ENCODE results near the gene SLC38A6. TPM values are rescaled to one million over a fixed set of nuclear protein-coding genes. Genes with fewer than 3 reads are reported as not detected.

Gene SLC38A6
- total RNA-seq, 3 donors from 2014 or later (not counting 1 experiment from before 2014, with no cell fraction given): 7.1 to 11.0 (median 8.8) TPM

DNA sequence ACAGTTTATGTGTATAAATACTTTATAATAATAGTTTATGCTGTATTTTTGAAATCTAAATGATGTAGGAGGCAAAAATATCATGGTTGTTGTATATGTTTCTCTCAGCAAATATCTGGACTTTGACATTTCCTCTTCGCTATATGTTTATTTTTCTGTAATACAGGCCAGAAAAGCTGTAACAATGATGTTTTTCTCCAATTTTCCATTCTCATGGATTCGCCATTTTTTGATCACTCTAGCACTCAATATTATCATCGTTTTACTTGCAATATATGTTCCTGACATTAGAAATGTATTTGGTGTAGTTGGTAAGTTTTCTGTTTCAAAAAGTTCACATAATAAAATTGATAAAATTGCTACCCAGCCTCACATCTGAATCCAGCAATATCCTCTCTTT lies 70.6 kb downstream of the SLC38A6 start:
- Histone ChIP-seq H3K9me3 (ENCODE audit: control insufficient read depth, insufficient read depth, low read length) (no peaks in the 10 kb centered on the region), H3K4me1 (ENCODE audit: control insufficient read depth, insufficient read depth, low read length) (no peaks in the 10 kb centered on the region), H3K36me3 (ENCODE audit: control insufficient read depth, insufficient read depth, low read length) (no peaks in the 10 kb centered on the region), H3K27ac (ENCODE audit: low read length) (no peak overlapping the region), H3K4me3 (ENCODE audit: low read length) (no peak overlapping the region), H3K27me3 (ENCODE audit: control insufficient read depth, insufficient read depth, low read length) (no peaks in the 10 kb centered on the region)
- intact Hi-C loops (cut with micrococcal nuclease): no loop called here
- no peaks in the 10 kb centered on the region for H3K27me3 Mint-ChIP-seq (ENCODE audit: low read depth in 2 of 2)
- H3K36me3 Mint-ChIP-seq: no peaks in the 10 kb centered on the region
- TF ChIP-seq, protein P1, sequence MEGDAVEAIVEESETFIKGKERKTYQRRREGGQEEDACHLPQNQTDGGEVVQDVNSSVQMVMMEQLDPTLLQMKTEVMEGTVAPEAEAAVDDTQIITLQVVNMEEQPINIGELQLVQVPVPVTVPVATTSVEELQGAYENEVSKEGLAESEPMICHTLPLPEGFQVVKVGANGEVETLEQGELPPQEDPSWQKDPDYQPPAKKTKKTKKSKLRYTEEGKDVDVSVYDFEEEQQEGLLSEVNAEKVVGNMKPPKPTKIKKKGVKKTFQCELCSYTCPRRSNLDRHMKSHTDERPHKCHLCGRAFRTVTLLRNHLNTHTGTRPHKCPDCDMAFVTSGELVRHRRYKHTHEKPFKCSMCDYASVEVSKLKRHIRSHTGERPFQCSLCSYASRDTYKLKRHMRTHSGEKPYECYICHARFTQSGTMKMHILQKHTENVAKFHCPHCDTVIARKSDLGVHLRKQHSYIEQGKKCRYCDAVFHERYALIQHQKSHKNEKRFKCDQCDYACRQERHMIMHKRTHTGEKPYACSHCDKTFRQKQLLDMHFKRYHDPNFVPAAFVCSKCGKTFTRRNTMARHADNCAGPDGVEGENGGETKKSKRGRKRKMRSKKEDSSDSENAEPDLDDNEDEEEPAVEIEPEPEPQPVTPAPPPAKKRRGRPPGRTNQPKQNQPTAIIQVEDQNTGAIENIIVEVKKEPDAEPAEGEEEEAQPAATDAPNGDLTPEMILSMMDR (IDR thresholded peaks at IDR 0.05): no peak
- ATAC-seq (no peak), DNase-seq (no peak)
- peaks cover 0 to 2% of the 10 kb centered on the region in 2 donors for H3K9me3 Mint-ChIP-seq
- no peak overlapping the region for H3K27ac Mint-ChIP-seq
- 100% methylated on average over 2 of the region's 3 CpGs for WGBS (ENCODE audit: insufficient coverage)
- no peak overlapping the region for H3K4me3 Mint-ChIP-seq
- H3K4me1 Mint-ChIP-seq: no peaks in the 10 kb centered on the region

DNA sequence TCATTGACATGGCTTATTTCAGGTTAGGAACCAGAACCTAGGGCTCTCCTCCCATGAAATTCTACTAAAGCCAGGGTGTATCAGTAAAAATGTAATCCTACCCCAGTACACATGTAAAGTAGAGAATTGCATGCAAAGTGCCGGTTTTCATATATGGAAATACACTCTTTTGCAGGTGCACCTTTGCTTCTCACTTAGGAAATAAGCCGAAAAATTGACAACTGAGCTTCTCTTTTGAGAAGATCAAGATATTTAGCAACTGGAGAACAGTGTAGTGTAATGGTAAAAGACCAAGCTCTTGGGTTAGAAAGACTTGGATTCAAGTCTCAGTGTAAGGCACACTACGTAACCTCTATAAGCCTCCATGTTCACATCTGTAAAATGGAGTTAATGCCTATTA lies 82.4 kb downstream of the SLC38A6 start:
- Histone ChIP-seq H3K27me3 (ENCODE audit: control insufficient read depth, insufficient read depth, low read length) (no peaks in the 10 kb centered on the region), H3K9me3 (ENCODE audit: control insufficient read depth, insufficient read depth, low read length) (no peaks in the 10 kb centered on the region), H3K27ac (ENCODE audit: low read length) (no peak overlapping the region), H3K36me3 (ENCODE audit: control insufficient read depth, insufficient read depth, low read length) (no peaks in the 10 kb centered on the region), H3K4me1 (ENCODE audit: control insufficient read depth, insufficient read depth, low read length) (no peaks in the 10 kb centered on the region), H3K4me3 (ENCODE audit: low read length) (no peak overlapping the region)
- Mint-ChIP-seq H3K27me3 (ENCODE audit: low read depth in 2 of 2) (no peaks in the 10 kb centered on the region), H3K36me3 (no peaks in the 10 kb centered on the region), H3K4me1 (no peaks in the 10 kb centered on the region), H3K4me3 (no peak overlapping the region), H3K27ac (no peak overlapping the region), H3K9me3 (peaks cover 0 to 3% of the 10 kb centered on the region in 2 donors)
- DNase-seq (no peak), ATAC-seq (no peak)
- intact Hi-C loops (cut with micrococcal nuclease): no loop called here
- 98% methylated on average over 2 of the region's 3 CpGs for WGBS (ENCODE audit: insufficient coverage)
- TF ChIP-seq, protein P1 (IDR thresholded peaks at IDR 0.05): no peak

DNA sequence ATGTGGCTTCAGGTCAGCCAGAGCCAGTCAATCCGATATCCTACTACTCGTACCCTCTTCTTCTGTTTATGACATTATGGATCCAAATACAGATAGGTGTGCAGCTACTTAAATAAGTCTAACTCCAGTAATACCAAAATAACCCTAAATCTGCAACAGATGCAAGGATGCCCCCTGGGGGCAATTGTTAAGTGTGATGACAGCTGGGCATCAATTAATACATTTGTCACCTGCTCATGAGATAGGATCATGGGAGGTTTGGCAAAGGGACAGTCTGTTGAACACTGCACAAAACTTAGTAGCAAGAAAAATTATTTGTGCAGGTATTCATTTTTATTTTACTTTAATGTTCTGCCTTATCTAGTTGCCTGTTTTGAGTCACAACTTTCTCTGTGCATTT lies 83.2 kb downstream of the SLC38A6 start:
- H3K36me3 Mint-ChIP-seq: no peaks in the 10 kb centered on the region
- Histone ChIP-seq H3K27ac (ENCODE audit: low read length) (no peak overlapping the region), H3K36me3 (ENCODE audit: control insufficient read depth, insufficient read depth, low read length) (no peaks in the 10 kb centered on the region), H3K27me3 (ENCODE audit: control insufficient read depth, insufficient read depth, low read length) (no peaks in the 10 kb centered on the region), H3K4me1 (ENCODE audit: control insufficient read depth, insufficient read depth, low read length) (no peaks in the 10 kb centered on the region), H3K4me3 (ENCODE audit: low read length) (no peak overlapping the region), H3K9me3 (ENCODE audit: control insufficient read depth, insufficient read depth, low read length) (no peaks in the 10 kb centered on the region)
- no peaks in the 10 kb centered on the region for H3K27me3 Mint-ChIP-seq (ENCODE audit: low read depth in 2 of 2)
- intact Hi-C loops (cut with micrococcal nuclease): no loop called here
- no peaks in the 10 kb centered on the region for H3K4me1 Mint-ChIP-seq
- no peak for ATAC-seq
- 92% methylated on average over 2 of the region's 2 CpGs for WGBS (ENCODE audit: insufficient coverage)
- DNase-seq: no peak
- no peak overlapping the region for H3K27ac Mint-ChIP-seq
- peaks cover 0 to 3% of the 10 kb centered on the region in 2 donors for H3K9me3 Mint-ChIP-seq
- TF ChIP-seq, protein P1 (IDR thresholded peaks at IDR 0.05): no peak
- no peak overlapping the region for H3K4me3 Mint-ChIP-seq

DNA sequence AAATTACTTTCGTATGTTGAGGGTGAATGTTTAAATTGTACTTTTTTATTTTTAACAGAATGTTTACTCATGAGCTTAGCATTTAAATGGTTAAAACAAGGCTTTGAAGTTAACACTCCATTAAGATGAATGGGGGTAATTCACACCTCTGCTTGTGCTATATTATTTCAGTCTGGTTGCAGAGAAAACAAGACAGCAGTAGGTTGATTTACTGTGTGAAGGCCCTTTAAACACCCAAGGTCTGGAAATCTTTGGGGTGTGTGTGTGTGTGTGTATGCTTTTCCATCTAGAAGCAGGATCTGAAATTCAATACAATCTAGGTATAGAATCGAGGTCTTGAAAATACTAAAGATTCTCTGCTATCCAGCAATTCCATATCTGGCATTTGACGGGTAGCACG lies 83.8 kb downstream of the SLC38A6 start:
- 88% methylated on average over 3 of the region's 4 CpGs for WGBS (ENCODE audit: insufficient coverage)
- Histone ChIP-seq H3K9me3 (ENCODE audit: control insufficient read depth, insufficient read depth, low read length) (no peaks in the 10 kb centered on the region), H3K36me3 (ENCODE audit: control insufficient read depth, insufficient read depth, low read length) (no peaks in the 10 kb centered on the region), H3K27ac (ENCODE audit: low read length) (no peak overlapping the region), H3K4me1 (ENCODE audit: control insufficient read depth, insufficient read depth, low read length) (no peaks in the 10 kb centered on the region), H3K27me3 (ENCODE audit: control insufficient read depth, insufficient read depth, low read length) (no peaks in the 10 kb centered on the region), H3K4me3 (ENCODE audit: low read length) (no peak overlapping the region)
- H3K27ac Mint-ChIP-seq: no peak overlapping the region
- H3K4me3 Mint-ChIP-seq: no peak overlapping the region
- no peak for ATAC-seq
- TF ChIP-seq, protein P1 (IDR thresholded peaks at IDR 0.05): no peak
- DNase-seq: no peak
- no peaks in the 10 kb centered on the region for H3K36me3 Mint-ChIP-seq
- intact Hi-C loops (cut with micrococcal nuclease): no loop called here
- H3K9me3 Mint-ChIP-seq: peaks cover 0 to 3% of the 10 kb centered on the region in 2 donors
- H3K27me3 Mint-ChIP-seq (ENCODE audit: low read depth in 2 of 2): no peaks in the 10 kb centered on the region
- H3K4me1 Mint-ChIP-seq: no peaks in the 10 kb centered on the region
